Adipocyte (in vitro differentiated cells): Measurements from ENCODE around the gene FMR1.

Experiments
- DNase-seq: peaks from one replicate; pipeline ENCODE4 v3.0.0-alpha.2; 2015; ENCODE audit warnings: low read depth
- H3K27me3 ChIP-seq: replicated peaks from 2 replicates; pipeline ENCODE4 v1.7.0; 2013; ENCODE audit warnings: mild to moderate bottlenecking, low read length, moderate library complexity; ENCODE audit not compliant: control insufficient read depth, insufficient read depth
- H3K36me3 ChIP-seq: 2 replicates; pipeline ENCODE4 v1.7.0; 2013; ENCODE audit warnings: low read length, mild to moderate bottlenecking, moderate library complexity; ENCODE audit not compliant: control insufficient read depth, insufficient read depth, severe bottlenecking
- H3K4me1 ChIP-seq: 2 replicates; pipeline ENCODE4 v1.7.0; 2013; ENCODE audit warnings: mild to moderate bottlenecking, low read length, moderate library complexity; ENCODE audit not compliant: control insufficient read depth, insufficient read depth
- H3K4me3 ChIP-seq: 2 replicates; pipeline ENCODE4 v1.7.0; 2013; ENCODE audit warnings: mild to moderate bottlenecking, low read length, moderate library complexity
- H3K9ac ChIP-seq: 2 replicates; pipeline ENCODE4 v1.7.0; 2013; ENCODE audit warnings: mild to moderate bottlenecking, low read length, moderate library complexity
- H3K9me3 ChIP-seq: 2 replicates; pipeline ENCODE4 v1.7.0; 2013; ENCODE audit warnings: mild to moderate bottlenecking, low read length, moderate library complexity; ENCODE audit not compliant: control insufficient read depth

Gene FMR1

DNA sequence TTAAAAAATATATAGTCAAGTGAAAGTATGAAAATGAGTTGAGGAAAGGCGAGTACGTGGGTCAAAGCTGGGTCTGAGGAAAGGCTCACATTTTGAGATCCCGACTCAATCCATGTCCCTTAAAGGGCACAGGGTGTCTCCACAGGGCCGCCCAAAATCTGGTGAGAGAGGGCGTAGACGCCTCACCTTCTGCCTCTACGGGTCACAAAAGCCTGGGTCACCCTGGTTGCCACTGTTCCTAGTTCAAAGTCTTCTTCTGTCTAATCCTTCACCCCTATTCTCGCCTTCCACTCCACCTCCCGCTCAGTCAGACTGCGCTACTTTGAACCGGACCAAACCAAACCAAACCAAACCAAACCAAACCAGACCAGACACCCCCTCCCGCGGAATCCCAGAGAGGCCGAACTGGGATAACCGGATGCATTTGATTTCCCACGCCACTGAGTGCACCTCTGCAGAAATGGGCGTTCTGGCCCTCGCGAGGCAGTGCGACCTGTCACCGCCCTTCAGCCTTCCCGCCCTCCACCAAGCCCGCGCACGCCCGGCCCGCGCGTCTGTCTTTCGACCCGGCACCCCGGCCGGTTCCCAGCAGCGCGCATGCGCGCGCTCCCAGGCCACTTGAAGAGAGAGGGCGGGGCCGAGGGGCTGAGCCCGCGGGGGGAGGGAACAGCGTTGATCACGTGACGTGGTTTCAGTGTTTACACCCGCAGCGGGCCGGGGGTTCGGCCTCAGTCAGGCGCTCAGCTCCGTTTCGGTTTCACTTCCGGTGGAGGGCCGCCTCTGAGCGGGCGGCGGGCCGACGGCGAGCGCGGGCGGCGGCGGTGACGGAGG, at the start of gene FMR1:
FMR1 (plus strand) TSS at position 728 of the 831 bp plus-strand sequence. CDS start 261 bp downstream, outside the sequence.
- Histone ChIP-seq H3K4me3 (peak within 1 kb of the TSS; percentile 87), H3K36me3 (no peaks in the 10 kb centered on the region), H3K4me1 (peaks cover 9% of the 10 kb centered on the region), H3K9ac (peak within 1 kb of the TSS; percentile 88), H3K9me3 (no peaks in the 10 kb centered on the region), H3K27me3 (no peaks in the 10 kb centered on the region)
- DNase-seq, result peak; percentile 95

DNA sequence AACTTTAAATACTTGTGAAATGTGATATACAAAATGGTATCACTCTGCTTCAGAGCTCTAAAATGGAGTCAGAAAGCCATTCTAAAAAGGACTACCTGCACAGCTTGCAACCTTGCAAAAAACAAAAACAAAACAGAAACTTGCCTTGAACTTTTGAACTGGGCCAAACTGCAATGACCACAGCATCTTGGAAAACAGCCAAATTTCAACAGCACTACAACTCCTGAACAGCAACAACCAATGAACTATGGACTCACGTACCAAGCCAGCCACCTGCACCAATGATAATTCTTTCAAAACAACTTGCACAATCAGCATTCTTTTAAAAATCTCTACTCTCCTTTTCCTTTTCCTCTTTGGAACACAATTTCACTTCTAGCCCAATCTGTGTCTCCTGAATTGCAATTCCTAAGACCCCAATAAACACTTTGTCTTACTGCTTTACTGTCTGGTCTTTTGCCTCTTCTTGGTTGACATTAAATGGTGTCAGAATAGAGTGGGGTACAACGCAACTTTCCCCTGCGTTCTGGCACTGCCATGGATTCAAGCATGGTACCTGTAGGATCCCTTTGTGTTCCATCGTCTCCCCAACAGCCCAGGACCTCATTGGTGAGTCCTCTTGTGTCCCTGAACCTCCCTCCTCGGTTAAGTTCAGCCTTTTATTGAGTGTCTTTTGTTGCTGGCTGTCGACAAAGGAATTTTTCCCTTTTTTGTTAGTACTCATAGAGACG, 35.7 kb upstream of the FMR1 start:
- H3K4me3 ChIP-seq, result no peak overlapping the region
- DNase-seq, result no peak
- no peaks in the 10 kb centered on the region for H3K27me3 ChIP-seq
- peaks cover 20% of the 10 kb centered on the region for H3K9me3 ChIP-seq
- H3K36me3 ChIP-seq, result no peaks in the 10 kb centered on the region
- no peak overlapping the region for H3K9ac ChIP-seq
- H3K4me1 ChIP-seq, result no peaks in the 10 kb centered on the region

DNA sequence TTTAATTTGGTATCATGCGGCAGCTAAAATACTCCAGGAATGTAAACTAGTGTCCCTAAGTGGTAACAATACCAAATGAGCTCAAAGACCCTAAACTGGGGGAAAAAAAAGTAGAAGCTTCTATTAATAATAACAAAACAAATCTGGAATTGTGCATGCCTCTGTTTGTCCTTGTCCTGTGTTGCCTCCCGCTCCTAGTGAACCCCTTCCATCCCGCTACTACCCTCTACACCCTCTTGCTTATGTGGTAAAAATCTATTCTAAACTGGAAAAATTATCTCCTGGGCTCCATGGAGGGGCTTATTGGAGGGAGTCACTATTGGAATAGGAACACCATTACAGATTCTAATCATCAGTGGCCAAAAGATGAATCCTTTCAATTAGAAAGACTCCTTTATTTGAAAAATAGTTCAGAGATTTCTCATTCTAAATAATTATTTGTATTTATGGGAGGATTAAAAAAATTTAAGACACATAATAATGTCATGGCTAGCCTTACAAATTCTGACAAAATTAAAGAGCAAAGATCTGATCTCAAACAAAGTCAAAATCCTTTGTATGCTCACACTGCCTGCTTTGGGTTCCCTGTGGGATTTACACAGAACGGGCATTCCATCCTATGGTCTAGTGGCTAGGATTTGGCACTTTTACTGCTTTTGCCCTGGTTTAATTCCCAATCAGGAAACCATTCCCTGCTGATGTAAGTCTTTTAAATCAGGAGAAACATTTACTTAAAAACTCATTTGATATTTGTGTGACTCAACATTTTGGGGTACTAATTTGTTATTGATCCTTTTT, 34.7 kb upstream of the FMR1 start:
- Histone ChIP-seq H3K27me3 (no peaks in the 10 kb centered on the region), H3K9ac (no peak overlapping the region), H3K9me3 (peaks cover 9% of the 10 kb centered on the region), H3K4me3 (no peak overlapping the region), H3K4me1 (no peaks in the 10 kb centered on the region), H3K36me3 (no peaks in the 10 kb centered on the region)
- DNase-seq, result no peak

DNA sequence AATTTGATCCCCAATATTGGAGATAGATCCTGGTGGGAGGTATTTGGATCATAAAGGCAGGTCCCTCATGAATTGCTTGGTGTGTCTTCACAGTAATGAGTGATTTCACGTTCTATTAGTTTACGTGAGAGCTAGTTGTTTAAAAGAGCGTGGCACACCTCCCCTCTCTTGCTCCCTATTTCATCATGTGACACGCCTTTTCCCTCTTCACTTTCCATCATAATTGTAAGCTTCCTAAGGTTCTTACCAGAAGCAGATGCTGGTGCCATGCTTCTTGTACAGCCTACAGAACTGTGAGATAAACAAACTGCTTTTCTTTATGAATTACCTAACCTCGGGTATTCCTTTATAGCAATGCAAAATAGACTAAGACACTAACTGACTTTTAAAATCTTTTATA, 34.0 kb upstream of the FMR1 start:
- no peaks in the 10 kb centered on the region for H3K4me1 ChIP-seq
- DNase-seq, result no peak
- H3K9ac ChIP-seq, result no peak overlapping the region
- peaks cover 3% of the 10 kb centered on the region for H3K9me3 ChIP-seq
- no peak overlapping the region for H3K4me3 ChIP-seq
- no peaks in the 10 kb centered on the region for H3K27me3 ChIP-seq
- no peaks in the 10 kb centered on the region for H3K36me3 ChIP-seq

- no peak overlapping the region for H3K4me3 ChIP-seq
- no peaks in the 10 kb centered on the region for H3K27me3 ChIP-seq
- no peaks in the 10 kb centered on the region for H3K4me1 ChIP-seq
- H3K36me3 ChIP-seq, result no peaks in the 10 kb centered on the region
- DNase-seq, result no peak
- no peaks in the 10 kb centered on the region for H3K9me3 ChIP-seq
- H3K9ac ChIP-seq, result no peak overlapping the region
Observed at GRCh38 chrX:147884958-147885357, 26.8 kb upstream of the FMR1 start.

DNA sequence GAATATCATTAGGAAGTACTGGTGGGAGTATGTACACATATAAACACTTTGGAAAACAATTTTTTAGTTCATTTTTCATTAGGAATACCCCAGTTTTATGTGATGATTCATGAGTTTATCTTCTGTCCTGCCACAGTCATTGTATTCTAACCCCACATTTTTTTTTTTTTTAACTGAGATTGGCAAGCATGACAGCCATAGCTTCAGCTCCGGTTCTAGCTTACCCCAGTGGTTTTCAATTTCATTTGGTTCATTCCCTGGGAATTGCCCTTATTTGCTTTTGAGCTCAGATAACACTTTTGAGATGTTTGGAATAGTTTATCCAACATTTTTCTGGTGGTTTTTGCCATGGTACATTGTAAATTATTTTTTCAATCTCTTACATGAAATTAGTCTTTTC, 21.0 kb upstream of the FMR1 start:
- peak; percentile 5 for DNase-seq
- no peak overlapping the region for H3K4me3 ChIP-seq
- no peaks in the 10 kb centered on the region for H3K9me3 ChIP-seq
- H3K36me3 ChIP-seq, result no peaks in the 10 kb centered on the region
- H3K4me1 ChIP-seq, result no peaks in the 10 kb centered on the region
- no peak overlapping the region for H3K9ac ChIP-seq
- H3K27me3 ChIP-seq, result no peaks in the 10 kb centered on the region

GRCh38 chrX:147891896-147892295, 19.8 kb upstream of the FMR1 start:
- no peaks in the 10 kb centered on the region for H3K9me3 ChIP-seq
- no peak overlapping the region for H3K4me3 ChIP-seq
- no peaks in the 10 kb centered on the region for H3K36me3 ChIP-seq
- H3K27me3 ChIP-seq, result no peaks in the 10 kb centered on the region
- DNase-seq, result no peak
- no peaks in the 10 kb centered on the region for H3K4me1 ChIP-seq
- no peak overlapping the region for H3K9ac ChIP-seq

DNA sequence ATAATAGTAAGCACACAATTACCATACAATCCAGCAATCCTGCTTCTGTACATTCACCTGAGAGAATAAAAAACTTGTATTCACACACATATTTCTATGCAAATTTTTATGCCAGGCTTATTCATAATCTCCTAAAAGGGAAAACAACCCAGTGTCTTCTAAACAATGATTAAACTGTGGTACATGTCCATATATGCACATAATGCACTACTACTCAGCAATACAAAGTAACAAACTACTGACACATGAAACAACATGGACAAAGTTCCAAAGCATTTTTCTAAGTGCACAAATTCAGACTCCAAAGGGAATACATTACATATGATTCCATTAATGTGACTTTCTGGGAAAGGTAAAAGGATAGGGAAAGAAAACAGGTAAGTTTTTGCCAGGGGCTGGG, 18.0 kb upstream of the FMR1 start:
- Histone ChIP-seq H3K36me3 (no peaks in the 10 kb centered on the region), H3K4me1 (no peaks in the 10 kb centered on the region), H3K4me3 (no peak overlapping the region), H3K9me3 (no peaks in the 10 kb centered on the region), H3K27me3 (no peaks in the 10 kb centered on the region), H3K9ac (no peak overlapping the region)
- DNase-seq, result no peak

GRCh38 chrX:147894366-147894963, 17.3 kb upstream of the FMR1 start:
- Histone ChIP-seq H3K27me3 (no peaks in the 10 kb centered on the region), H3K4me3 (no peak overlapping the region), H3K9ac (no peak overlapping the region), H3K9me3 (no peaks in the 10 kb centered on the region), H3K36me3 (no peaks in the 10 kb centered on the region), H3K4me1 (no peaks in the 10 kb centered on the region)
- DNase-seq, result peak; percentile 18

DNA sequence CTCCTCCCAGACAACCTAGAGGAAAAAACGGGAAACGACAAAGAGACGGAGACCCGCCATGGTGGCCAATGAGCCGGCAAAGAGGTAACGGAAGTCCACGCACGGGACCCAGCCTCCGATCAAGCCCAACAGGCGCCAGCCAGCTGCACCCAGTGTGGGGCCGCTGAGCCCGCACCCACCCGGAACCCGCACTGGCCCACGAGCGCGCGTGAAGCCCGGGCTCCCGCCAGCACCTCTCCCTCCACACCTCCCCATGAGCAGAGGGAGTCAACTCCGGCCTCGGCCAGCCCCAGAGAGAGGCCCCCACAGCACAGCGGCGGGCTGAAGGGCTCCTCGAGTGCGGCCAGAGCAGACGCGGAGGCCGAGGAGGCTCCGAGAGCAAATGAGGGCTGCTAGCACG, 14.6 kb upstream of the FMR1 start:
- Histone ChIP-seq H3K9me3 (no peaks in the 10 kb centered on the region), H3K9ac (no peak overlapping the region), H3K27me3 (no peaks in the 10 kb centered on the region), H3K4me3 (no peak overlapping the region), H3K4me1 (no peaks in the 10 kb centered on the region), H3K36me3 (no peaks in the 10 kb centered on the region)
- DNase-seq, result no peak

DNA sequence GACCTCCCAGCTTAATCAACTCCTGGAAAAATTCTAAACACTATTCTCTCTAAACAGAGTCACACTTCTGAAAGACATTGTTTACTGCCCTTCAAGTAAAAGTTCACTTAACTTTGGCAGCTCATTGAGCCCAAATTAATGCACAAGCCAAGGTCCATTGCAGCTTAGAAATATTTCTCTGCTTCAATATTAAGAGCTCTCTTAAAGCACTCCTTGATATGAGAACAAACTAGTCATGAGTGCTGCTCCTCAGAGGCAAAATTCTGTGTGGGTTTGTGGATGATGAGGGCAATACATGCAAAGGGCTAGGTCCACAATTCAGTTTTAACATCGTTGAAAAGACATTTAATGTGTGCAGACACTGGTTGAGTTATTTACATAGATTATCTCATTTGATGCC, 12.8 kb upstream of the FMR1 start:
- no peaks in the 10 kb centered on the region for H3K36me3 ChIP-seq
- no peak for DNase-seq
- no peaks in the 10 kb centered on the region for H3K4me1 ChIP-seq
- H3K9me3 ChIP-seq, result no peaks in the 10 kb centered on the region
- H3K4me3 ChIP-seq, result no peak overlapping the region
- no peaks in the 10 kb centered on the region for H3K27me3 ChIP-seq
- no peak overlapping the region for H3K9ac ChIP-seq
